GM13976 (cell line): ENCODE data around the gene TCF3.
"Not testable (repeated sequence)": the region's sequence is repeated elsewhere in the genome, so short reads cannot be mapped to it uniquely, and the experiment has no call there.

Experiments
- DNase-seq: peaks from one replicate; pipeline ENCODE4 v3.0.0; 2012; ENCODE audit warnings: low spot score
- in situ Hi-C: fragments of 300-500 bp; cut with MboI; formaldehyde crosslinking; loops from one replicate; pipeline ENCODE4 v1.12.0; 2022; ENCODE audit warnings: low sequenced_read_pairs, mixed read lengths, inconsistent platforms; ENCODE audit not compliant: unreplicated experiment
- TF ChIP-seq, protein P1 (sequence below): IDR thresholded peaks from 2 replicates; pipeline ENCODE4 v1.5.1; 2012; ENCODE audit warnings: borderline replicate concordance, mild to moderate bottlenecking; ENCODE audit not compliant: insufficient read depth; ENCODE audit errors: extremely low read depth, missing control alignments, control extremely low read depth

Gene TCF3

DNA sequence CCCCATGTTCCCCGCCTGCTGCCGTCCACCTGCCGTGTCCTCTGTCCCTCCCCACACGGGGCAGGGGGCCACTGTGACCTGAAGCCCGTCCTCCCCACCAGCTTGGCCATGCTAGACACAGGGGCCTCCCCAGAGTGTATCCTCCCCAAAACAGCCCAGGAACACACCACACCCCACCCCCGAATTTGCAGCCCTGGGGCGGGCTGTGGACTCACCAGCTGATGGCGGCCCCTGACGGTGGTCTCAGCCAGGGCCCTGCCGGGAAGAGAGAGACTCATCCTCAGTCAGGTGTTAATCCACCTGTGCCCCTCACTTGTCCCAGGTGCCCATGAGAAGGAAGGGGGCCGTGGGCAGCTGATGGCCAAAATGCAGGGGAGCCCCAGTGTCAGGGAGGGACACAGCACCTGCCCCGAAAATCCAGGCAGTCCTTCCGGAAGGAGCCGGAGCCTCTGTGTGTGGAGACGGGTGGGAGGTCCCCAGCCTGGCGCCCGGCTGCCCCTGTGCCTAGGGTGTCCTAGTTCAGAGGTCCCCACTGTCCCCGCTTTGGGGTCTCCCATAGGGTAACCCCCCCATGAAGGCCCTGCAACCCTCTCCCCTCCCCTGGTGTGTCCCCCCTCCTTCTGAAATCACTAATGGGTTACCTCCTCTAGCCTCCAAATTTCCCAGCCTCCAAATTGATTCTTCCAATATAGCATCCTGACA lies 39.3 kb upstream of the TCF3 start:
- TF ChIP-seq, protein P1, sequence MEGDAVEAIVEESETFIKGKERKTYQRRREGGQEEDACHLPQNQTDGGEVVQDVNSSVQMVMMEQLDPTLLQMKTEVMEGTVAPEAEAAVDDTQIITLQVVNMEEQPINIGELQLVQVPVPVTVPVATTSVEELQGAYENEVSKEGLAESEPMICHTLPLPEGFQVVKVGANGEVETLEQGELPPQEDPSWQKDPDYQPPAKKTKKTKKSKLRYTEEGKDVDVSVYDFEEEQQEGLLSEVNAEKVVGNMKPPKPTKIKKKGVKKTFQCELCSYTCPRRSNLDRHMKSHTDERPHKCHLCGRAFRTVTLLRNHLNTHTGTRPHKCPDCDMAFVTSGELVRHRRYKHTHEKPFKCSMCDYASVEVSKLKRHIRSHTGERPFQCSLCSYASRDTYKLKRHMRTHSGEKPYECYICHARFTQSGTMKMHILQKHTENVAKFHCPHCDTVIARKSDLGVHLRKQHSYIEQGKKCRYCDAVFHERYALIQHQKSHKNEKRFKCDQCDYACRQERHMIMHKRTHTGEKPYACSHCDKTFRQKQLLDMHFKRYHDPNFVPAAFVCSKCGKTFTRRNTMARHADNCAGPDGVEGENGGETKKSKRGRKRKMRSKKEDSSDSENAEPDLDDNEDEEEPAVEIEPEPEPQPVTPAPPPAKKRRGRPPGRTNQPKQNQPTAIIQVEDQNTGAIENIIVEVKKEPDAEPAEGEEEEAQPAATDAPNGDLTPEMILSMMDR, result no peak
- DNase-seq, result peak; percentile 24
- in situ Hi-C loops, result no loop called here

GRCh38 chr19:1690699-1691307 lies 38.4 kb upstream of the TCF3 start:
- TF ChIP-seq, protein P1, result no peak
- in situ Hi-C loops, result no loop called here
- peak; percentile 81 for DNase-seq

DNA sequence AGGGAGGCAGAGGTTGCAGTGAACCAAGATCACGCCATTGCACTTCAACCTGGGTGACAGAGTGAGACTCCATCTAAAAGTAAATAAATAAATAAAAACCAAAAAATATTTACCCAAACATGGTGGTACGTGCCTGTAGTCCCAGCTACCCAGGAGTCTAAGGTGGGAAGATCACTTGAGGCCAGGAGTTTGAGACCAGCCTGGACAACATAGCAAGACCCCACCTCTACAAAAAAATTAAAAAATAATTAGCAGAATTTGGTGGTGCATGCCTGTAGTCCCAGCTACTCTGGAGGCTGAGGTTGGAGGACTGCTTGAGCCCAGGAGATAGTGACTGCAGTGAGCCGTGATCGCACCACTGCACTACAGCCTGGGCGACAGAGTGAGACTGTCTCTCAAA lies 33.4 kb upstream of the TCF3 start:
- in situ Hi-C loops, DNase-seq: not testable (repeated sequence)

DNA sequence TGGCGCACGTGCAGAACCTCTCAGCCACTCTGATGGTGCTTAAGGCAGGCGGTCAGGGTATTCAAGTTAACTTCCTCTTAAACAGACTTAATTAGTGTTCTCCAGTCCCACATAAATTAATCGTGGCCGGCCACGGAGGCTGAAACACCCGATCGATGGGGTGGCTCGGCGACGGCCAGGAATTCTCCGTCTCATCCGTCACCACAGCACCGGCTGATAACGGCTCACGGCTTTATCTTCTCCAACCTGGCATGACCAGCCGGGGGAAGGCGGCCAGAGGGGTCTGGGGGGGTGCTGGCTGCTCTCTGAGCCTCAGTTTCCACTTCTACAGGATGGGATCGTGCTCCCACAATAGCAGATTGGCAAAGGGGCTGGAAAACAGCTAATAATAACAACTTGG lies 32.6 kb upstream of the TCF3 start:
- in situ Hi-C loops, result no loop called here
- TF ChIP-seq, protein P1, result no peak
- no peak for DNase-seq

GRCh38 chr19:1684573-1684912 lies 32.1 kb upstream of the TCF3 start:
- in situ Hi-C loops, result no loop called here
- DNase-seq, result no peak
- TF ChIP-seq, protein P1, result no peak

GRCh38 chr19:1683869-1684572 lies 31.6 kb upstream of the TCF3 start:
- TF ChIP-seq, protein P1, result no peak
- in situ Hi-C loops, result no loop called here

GRCh38 chr19:1680976-1681375 lies 28.6 kb upstream of the TCF3 start:
- no peak for DNase-seq
- in situ Hi-C loops, result no loop called here
- TF ChIP-seq, protein P1, result no peak

More at GRCh38 chr19:1683869-1684572, 31.6 kb upstream of the TCF3 start:
- DNase-seq, result peak; percentile 13
